GM06990 (cell line): ENCODE data around the gene PROB1.

Experiments used
- DNase-seq: peaks from one replicate; pipeline ENCODE4 v3.0.0-alpha.2; 2011; ENCODE audit not compliant: insufficient read length; ENCODE audit errors: extremely low read depth
- H3K27me3 ChIP-seq: replicated peaks from 2 replicates; pipeline ENCODE4 v1.6.0; 2011; ENCODE audit warnings: low read length; ENCODE audit not compliant: control insufficient read depth, insufficient read depth
- H3K36me3 ChIP-seq: 2 replicates; pipeline ENCODE4 v1.5.1; 2011; ENCODE audit warnings: low read length; ENCODE audit not compliant: control insufficient read depth, insufficient read depth
- H3K4me3 ChIP-seq: replicated peaks from 2 replicates; pipeline ENCODE4 v1.5.1; 2011; ENCODE audit warnings: low read depth, mild to moderate bottlenecking, control low read depth, low read length
- TF ChIP-seq, protein P1 (sequence below): IDR thresholded peaks from 2 replicates; pipeline ENCODE4 v1.5.1; 2011; ENCODE audit warnings: low read length, control low read depth, mild to moderate bottlenecking, inconsistent platforms; ENCODE audit not compliant: insufficient read depth, poor library complexity, severe bottlenecking

Gene PROB1

DNA sequence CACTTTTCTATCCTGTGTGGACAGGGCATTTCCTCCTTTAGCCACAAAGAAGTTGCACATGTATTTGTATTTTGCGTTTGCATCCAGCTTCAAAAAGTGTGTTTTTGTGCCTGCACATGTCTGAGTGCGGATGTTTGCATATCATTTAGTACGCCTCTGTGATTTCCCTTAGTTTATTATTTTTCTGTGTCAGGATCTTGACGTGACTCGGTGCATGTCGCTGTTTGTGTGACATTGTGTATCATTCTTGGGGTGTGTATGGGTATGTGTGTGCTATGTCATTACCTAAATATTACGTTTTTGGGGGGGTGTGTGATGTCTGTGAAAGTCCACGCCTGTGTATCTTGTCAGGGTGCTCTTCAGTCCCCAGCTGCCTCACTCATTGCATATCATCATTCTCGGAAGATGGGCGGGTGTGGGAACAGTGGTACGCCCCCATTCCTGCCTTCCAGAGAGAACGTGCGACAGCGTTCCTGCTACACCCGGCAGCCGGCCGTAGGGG is 53.7 kb downstream of the PROB1 start:
- no peaks in the 10 kb centered on the region; the same call in 1 of the 2 replicates for H3K36me3 ChIP-seq
- TF ChIP-seq, protein P1, sequence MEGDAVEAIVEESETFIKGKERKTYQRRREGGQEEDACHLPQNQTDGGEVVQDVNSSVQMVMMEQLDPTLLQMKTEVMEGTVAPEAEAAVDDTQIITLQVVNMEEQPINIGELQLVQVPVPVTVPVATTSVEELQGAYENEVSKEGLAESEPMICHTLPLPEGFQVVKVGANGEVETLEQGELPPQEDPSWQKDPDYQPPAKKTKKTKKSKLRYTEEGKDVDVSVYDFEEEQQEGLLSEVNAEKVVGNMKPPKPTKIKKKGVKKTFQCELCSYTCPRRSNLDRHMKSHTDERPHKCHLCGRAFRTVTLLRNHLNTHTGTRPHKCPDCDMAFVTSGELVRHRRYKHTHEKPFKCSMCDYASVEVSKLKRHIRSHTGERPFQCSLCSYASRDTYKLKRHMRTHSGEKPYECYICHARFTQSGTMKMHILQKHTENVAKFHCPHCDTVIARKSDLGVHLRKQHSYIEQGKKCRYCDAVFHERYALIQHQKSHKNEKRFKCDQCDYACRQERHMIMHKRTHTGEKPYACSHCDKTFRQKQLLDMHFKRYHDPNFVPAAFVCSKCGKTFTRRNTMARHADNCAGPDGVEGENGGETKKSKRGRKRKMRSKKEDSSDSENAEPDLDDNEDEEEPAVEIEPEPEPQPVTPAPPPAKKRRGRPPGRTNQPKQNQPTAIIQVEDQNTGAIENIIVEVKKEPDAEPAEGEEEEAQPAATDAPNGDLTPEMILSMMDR: no peak
- no peaks in the 10 kb centered on the region for H3K27me3 ChIP-seq
- DNase-seq: no peak
- peak overlapping the region; percentile 99 for H3K4me3 ChIP-seq
